Stimulated activated CD8-positive, alpha-beta memory T cell treated with anti-CD3 and anti-CD28 coated beads, Interleukin-12 subunit alpha, Interleukin-12 subunit beta, amount 100 ng/mL, for 24 hours (primary cell): Measurements from ENCODE around the gene WNT3A.

Experiments used
- DNase-seq: peaks from one replicate; pipeline ENCODE4 v3.0.0-alpha.2; 2020; ENCODE audit errors: extremely low read depth

The WNT3A gene

DNA sequence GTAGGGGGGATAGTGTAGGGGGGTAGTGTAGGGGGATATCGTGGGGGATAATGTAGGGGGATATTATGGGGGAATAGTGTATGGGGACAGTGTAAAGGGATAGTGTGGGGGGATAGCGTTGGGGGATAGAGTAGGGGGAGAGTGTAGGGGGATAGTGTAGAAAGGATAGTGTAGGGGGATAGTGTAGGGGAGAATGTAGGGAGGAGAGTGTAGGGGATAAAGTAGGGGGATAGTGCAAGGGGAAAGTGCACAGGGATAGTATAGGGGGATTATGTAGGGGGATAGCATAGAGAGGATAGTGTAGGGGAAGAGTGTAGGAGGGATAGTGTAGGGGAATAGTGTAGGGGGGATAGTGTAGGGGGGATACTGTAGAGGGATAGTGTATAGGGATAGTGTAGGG is 63.4 kb downstream of the WNT3A start:
- DNase-seq: no peak

- DNase-seq: no peak
Observed at GRCh38 chr1:228070851-228071250, 64.1 kb downstream of the WNT3A start.

DNA sequence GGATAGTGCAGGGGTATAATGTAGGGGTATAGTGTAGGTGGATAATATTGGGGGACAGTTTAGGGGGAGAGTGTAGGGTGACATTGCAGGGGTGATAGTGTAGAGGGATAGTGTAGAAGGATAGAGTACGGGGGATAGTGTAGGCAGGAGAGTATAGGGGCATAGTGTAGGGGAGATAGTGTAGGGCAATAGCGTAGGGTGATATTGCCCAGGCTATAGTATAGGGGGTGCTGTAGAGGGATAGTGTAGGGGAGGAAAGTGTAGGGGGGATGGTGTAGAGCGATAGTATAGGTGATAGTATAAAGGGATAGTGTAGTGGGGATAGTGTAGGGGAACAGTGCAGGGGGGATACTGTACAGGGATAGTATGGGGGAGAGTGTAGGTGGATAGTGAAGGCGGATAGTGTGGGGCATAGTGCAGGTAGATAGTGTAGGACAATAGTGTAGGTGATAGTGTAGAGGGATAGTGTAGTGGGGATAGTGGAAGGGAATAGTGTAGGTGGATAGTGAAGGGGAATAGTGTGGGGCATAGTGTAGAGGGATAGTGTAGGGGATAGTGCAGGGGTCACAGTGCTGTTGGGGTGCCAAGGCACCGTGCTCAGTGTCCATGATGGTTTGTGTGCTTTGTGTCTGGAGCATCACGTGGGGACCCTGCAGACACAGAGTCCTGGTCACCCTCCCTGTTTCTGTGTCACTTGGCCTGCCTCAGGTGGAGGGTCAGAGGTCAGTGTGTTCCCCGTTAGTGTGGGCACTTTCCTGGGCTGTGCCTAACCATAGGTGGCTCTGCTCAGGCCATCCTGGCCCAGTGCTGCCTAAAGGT is 65.2 kb downstream of the WNT3A start:
- no peak for DNase-seq

DNA sequence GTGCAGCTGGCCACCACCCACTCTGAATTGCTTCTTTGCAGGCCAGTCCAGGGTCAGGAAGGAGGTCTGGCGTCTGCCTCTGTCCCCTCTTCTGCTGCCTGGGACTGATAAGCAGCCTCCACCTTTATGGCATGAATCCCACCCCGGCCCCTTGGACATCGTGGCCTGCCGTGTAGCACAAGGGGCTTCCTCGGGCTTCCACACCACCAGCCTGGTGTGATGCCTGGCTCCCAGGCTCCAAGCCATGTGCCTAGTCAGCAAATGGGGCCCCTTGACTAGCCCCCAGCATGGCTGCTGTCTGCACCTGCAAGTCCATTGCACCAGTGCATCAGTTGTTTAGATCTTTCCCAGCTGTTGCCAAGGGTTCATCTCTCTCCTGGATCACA is 65.9 kb downstream of the WNT3A start:
- DNase-seq: no peak

- DNase-seq: no peak
Observed at GRCh38 chr1:228073061-228073856, 66.5 kb downstream of the WNT3A start.

DNA sequence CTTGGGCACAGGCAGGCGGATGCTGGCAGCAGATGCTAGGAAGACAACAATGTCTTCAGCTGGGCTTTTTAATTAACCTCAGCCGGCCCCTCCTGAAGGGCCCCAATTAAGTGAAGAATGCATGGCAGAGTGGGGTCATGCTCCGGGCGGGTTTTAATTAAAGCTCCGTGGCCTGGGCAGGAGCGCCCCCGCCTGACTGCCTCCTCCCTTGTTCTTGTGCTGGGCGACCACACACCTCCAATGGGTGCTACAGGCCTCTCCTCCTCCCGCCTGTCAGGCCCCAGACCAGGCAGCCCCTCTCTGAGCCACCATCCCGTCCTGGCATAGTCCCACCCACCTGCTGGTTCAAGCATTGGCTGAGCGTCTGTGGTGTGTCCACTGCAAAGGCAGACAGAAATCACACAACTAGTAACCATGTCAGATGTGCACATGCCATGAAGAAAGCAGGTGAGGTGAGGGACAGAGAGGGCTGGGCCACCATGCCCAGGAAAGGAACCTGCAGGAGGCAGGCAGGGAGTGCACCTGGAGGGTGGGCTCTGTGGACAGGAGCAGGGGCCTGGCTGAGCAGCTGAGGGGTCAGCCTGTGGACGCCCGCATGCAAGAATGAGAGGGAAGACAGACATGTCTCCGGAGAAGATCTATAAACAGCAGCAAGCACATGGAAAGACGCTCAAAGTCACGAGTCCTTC is 67.2 kb downstream of the WNT3A start:
- no peak for DNase-seq

- no peak for DNase-seq
Observed at GRCh38 chr1:228074954-228075730, 68.3 kb downstream of the WNT3A start.

GRCh38 chr1:228075801-228076271 is 69.0 kb downstream of the WNT3A start:
- DNase-seq: no peak

DNA sequence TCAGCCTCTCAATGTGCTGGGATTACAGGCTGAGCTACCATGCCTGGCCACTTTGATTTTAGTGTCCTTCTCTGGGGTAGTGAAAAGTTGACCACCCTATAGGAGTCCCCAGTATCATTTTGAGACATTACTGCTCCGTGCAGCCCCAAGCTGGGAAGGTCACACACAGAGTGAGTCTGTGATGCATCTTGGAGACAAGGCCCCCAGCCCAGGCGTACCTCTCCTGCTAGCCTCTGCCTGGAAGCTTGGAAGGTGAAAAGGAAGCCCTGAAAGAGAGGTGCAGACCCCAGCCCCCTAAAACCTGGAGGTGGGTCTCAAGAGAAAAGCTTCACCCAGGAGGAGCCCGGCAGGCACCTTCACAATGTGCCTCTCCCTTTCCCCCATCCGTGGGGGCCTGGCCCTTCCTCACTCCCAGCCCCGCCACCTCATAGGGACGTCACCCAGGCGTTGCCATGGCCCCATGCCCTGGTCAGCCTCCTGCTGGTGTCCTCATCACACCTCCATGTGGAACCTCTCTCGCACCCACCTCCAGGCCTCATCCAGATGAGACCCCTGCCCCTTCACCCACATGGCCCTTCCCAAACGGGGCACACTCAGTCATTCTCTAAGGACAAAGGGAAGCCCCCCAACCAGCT is 70.1 kb downstream of the WNT3A start:
- no peak for DNase-seq

DNA sequence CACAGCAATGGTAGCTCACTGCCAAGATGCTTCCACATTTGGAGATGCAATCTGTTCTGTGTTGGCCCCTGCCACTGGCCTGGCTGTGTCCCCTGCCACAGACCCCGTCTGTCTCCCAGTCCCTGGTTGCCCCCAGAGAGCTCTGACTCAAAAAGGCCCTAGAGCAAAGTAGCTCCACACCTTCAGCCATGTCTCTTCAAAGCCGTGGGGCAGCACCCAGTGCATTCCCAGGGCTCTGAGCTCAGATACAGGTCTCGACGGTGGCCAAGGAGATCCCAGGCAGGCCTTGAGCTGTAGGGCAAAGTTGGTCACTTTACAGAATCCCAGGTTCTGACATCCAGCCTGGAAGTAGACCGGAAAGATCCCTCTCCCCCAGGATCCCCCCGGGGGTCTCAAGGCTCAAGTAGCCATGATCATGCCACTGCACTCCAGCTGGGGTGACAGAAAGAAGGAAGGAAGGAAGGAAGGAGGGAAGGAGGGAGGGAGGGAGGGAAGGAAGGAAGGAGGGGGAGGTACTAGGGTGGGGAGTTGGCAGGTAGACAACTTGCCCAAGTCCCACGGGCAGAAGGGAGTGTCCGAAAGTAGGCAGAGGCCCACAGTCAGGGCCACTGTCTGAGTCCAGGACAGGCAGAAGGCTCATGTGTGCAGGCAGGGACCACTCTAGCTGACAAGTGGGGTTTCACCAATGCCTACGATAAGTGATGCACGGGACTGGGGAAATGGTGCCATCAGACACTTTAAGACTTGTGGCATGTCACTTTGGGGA is 71.0 kb downstream of the WNT3A start:
- DNase-seq: no peak

DNA sequence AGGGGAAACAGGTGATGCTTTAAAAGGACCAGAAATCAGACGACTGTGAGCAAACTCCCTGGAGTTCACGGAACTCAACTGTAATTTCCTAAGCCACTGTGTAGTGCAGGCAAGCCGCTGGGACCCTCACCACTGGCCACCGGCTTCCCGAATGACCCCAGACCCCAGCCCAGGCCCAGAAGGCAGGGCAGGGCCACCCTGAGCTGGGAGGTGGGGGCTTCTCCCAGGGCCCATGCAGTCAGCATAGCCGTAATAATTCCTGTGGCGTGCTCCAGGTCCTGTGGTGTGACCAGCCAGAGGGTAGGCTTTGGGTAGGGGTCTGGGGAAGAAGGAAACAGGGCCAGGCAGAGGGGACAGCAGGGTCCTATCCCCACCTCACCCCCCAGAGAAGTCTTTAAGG is 72.2 kb downstream of the WNT3A start:
- no peak for DNase-seq

DNA sequence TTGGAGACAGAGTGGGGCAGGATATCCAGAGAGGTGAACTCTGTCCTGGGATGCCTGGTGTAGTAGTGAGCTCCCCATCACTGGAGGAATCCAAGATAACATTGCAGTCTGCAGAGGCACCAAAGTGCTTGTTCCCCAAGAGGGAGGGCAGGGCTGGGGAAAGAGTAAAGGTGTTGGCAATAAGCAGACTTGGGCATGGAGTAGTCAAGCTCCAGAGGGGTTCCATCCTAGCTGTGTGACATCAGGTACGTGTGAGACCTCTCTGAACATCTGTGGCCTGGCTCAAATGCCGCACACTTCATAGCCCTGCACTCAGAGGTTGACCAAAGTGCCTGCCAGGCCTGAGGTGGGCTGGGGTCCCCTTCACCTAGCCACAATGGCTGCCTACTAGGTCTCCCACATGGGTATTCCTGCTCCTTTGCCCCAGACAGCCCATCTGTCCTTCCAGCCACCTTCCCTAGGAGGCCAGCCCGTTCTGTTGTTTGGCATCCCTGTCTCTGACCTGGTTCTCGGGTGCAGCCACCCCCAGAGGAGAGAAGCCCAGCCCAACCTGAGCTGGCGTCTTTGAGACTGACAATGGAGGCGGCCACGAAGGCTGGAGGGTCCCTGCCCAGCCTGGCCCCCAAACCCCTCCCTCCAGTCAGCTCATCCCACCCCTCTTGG is 72.9 kb downstream of the WNT3A start:
- DNase-seq: no peak

- no peak for DNase-seq
Observed at GRCh38 chr1:228081144-228081543, 74.3 kb downstream of the WNT3A start.

- DNase-seq: no peak
Observed at GRCh38 chr1:228081578-228082213, 74.9 kb downstream of the WNT3A start.

DNA sequence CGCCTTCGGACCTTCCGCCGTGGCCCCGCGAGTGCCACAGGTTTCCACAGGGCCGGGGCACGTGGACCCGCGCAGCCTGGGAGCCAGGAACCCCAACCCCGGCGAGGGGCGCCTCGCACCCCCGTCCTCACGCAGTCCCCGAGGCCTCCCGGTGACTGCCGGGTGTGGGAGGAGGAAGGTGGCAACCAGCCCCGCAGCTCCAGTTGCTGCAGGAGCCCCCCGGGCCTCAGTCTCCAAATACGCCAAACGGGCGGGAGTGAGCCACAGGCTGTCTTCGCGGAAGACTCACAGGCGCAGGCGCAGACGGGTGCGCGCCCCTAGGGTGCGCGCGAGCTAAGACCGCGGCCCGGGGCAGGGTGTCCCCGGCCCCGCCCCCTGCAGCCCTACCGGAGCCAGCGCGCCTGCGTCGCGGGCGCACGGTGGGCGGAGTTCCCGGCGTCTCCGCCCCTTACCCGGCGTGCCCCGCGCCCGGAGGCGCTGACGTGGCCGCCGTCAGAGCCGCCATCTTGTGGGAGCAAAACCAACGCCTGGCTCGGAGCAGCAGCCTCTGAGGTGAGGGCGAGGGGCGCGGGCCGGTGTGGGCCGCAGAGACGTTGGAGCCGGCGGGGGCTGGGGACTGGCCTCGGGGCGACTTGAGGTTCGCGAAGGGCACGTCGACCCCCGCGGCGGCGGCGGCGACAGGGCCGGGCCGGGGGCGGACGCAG is 75.6 kb downstream of the WNT3A start, which contains the start of gene ARF1:
Gene ARF1, plus strand, starts transcription at position 495 of the 704 bp plus-strand sequence. CDS start 14,407 bp downstream, outside the sequence.
- peak; percentile 84 for DNase-seq

- no peak for DNase-seq
Observed at GRCh38 chr1:228082918-228083870, 76.4 kb downstream of the WNT3A start.

DNA sequence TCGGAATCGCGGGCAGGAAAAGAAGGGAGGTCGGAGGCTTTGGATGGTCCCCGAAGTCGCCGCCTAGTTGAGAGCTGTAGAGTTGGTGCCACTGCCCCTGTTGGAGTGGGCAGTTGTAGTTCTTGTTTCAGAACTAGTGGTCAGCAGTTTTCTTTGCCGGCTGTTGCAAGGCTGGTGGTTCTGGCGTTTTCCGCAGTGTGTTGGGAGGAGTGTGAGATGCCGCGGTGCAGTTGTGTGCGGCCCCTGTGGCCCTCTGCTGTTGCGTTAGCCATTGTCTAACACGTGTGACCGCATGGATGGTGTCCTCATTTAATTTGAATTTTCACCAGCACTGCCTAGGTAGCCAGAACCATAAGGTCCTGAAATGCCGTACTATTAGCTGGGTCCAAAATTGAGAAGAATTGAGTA is 77.1 kb downstream of the WNT3A start:
- DNase-seq: no peak
